IMR-90 (cell line): ENCODE measurements around the gene CDH23. TPM values are rescaled to one million over a fixed set of nuclear protein-coding genes. Genes with fewer than 3 reads are reported as not detected.
A peak's percentile ranks its signal among the peaks of the same experiment; 100 is the strongest.

Source experiments
- ATAC-seq: fragments of 200-7000 bp; cut with Tn5 transposase; 2 replicates; pipeline ENCODE4 v1.9.1; 2020; ENCODE audit warnings: low read depth, mild to moderate bottlenecking, moderate library complexity
- BruUV-seq: library from RNA; stranded (reverse); fragments of 400-500 nt; replicated peaks from 2 replicates; lab custom pipeline; 2021; lab: Mats Ljungman, UMichigan
- CTCF ChIA-PET: fragments of 300-600 bp; formaldehyde crosslinking; extraction: SDS; loops from one replicate; lab custom pipeline; 2021; ENCODE audit warnings: antibody characterized with exemption; lab: Yijun Ruan, JAX
- POLR2A ChIA-PET: fragments of 300-600 bp; sonication (Branson Sonifier 250); formaldehyde crosslinking; loops from one replicate; lab custom pipeline; 2022; ENCODE audit warnings: antibody characterized with exemption; ENCODE audit not compliant: unreplicated experiment; lab: Charles Lee
- DNase-seq: peaks from one replicate; pipeline ENCODE4 v3.0.0; 2013
- H2AFZ ChIP-seq: replicated peaks from 2 replicates; pipeline ENCODE3; 2013; ENCODE audit warnings: low read length, mild to moderate bottlenecking; ENCODE audit not compliant: poor library complexity
- H2AK5ac ChIP-seq: 2 replicates; pipeline ENCODE4 v1.6.1; 2013; ENCODE audit warnings: low read depth, low read length, inconsistent platforms
- H2AK9ac ChIP-seq: replicated peaks from 2 replicates; pipeline ENCODE3; 2013; ENCODE audit warnings: mild to moderate bottlenecking, low read depth, low read length, moderate library complexity; ENCODE audit not compliant: poor library complexity
- H2BK120ac ChIP-seq: 2 replicates; pipeline ENCODE4 v1.6.1; 2013; ENCODE audit warnings: low read depth, low read length, inconsistent platforms
- H2BK15ac ChIP-seq: 3 replicates; pipeline ENCODE4 v1.6.1; 2013; ENCODE audit warnings: low read depth, low read length, inconsistent platforms
- H2BK20ac ChIP-seq: 2 replicates; pipeline ENCODE4 v1.6.1; 2013; ENCODE audit warnings: low read depth, mild to moderate bottlenecking, inconsistent platforms, low read length, moderate library complexity
- H2BK5ac ChIP-seq: 2 replicates; pipeline ENCODE4 v1.6.1; 2013; ENCODE audit warnings: mild to moderate bottlenecking, low read depth, low read length, inconsistent platforms; ENCODE audit not compliant: poor library complexity, severe bottlenecking
- H3K14ac ChIP-seq: replicated peaks from 2 replicates; pipeline ENCODE4 v1.6.1; 2013; ENCODE audit warnings: low read depth, low read length, inconsistent platforms
- H3K18ac ChIP-seq: 2 replicates; pipeline ENCODE4 v1.6.1; 2013; ENCODE audit warnings: low read depth, low read length, control low read depth
- H3K23ac ChIP-seq: 2 replicates; pipeline ENCODE4 v1.6.1; 2013; ENCODE audit warnings: low read depth, low read length, inconsistent platforms
- H3K27ac ChIP-seq: 2 replicates; pipeline ENCODE4 v1.5.1; 2013; ENCODE audit warnings: mild to moderate bottlenecking, control low read depth, low read length; ENCODE audit not compliant: insufficient read depth
- H3K27me3 ChIP-seq: 2 replicates; pipeline ENCODE4 v1.6.1; 2013; ENCODE audit warnings: low read length; ENCODE audit not compliant: control insufficient read depth, insufficient read depth
- H3K36me3 ChIP-seq: 2 replicates; pipeline ENCODE4 v1.6.1; 2013; ENCODE audit warnings: low read length, mixed read lengths; ENCODE audit not compliant: control insufficient read depth, insufficient read depth
- H3K4ac ChIP-seq: 2 replicates; pipeline ENCODE4 v1.6.1; 2013; ENCODE audit warnings: low read depth, low read length, inconsistent platforms
- H3K4me1 ChIP-seq: 2 replicates; pipeline ENCODE4 v1.6.1; 2013; ENCODE audit warnings: low read length, mixed read lengths; ENCODE audit not compliant: control insufficient read depth, insufficient read depth
- H3K4me2 ChIP-seq: 2 replicates; pipeline ENCODE4 v1.6.1; 2013; ENCODE audit warnings: low read depth, mild to moderate bottlenecking, control low read depth, low read length, moderate library complexity
- H3K4me3 ChIP-seq: 2 replicates; pipeline ENCODE4 v1.5.1; 2013; ENCODE audit warnings: low read depth, mild to moderate bottlenecking, control low read depth, low read length, moderate library complexity; ENCODE audit not compliant: insufficient read depth
- H3K56ac ChIP-seq: 2 replicates; pipeline ENCODE4 v1.6.1; 2013; ENCODE audit warnings: low read length, inconsistent platforms; ENCODE audit not compliant: insufficient read depth; ENCODE audit errors: extremely low read depth
- H3K79me1 ChIP-seq, 2 experiments: 2 replicates each; pipeline ENCODE4 v1.6.1; 2013; ENCODE audit warnings: low read length in 2 of 2, inconsistent platforms in 1 of 2, low read depth in 1 of 2
- H3K9ac ChIP-seq: 2 replicates; pipeline ENCODE4 v1.6.1; 2013; ENCODE audit warnings: low read depth, low read length, control low read depth
- H3K9me1 ChIP-seq: 2 replicates; pipeline ENCODE4 v1.6.1; 2013; ENCODE audit warnings: low read length, inconsistent platforms; ENCODE audit not compliant: insufficient read depth
- H3K9me3 ChIP-seq: 2 replicates; pipeline ENCODE4 v1.6.1; 2013; ENCODE audit warnings: low read length; ENCODE audit not compliant: control insufficient read depth, insufficient read depth
- H4K20me1 ChIP-seq: 2 replicates; pipeline ENCODE4 v1.6.1; 2013; ENCODE audit warnings: low read length, inconsistent platforms; ENCODE audit not compliant: insufficient read depth
- H4K5ac ChIP-seq: 2 replicates; pipeline ENCODE4 v1.6.1; 2013; ENCODE audit warnings: mild to moderate bottlenecking, low read depth, low read length, control low read depth
- H4K8ac ChIP-seq, 2 experiments: 2 replicates each; pipeline ENCODE4 v1.6.1; 2013; ENCODE audit warnings: low read depth in 2 of 2, low read length in 2 of 2, control low read depth in 1 of 2, inconsistent platforms in 1 of 2
- H4K91ac ChIP-seq: 2 replicates; pipeline ENCODE4 v1.6.1; 2013; ENCODE audit warnings: low read depth, low read length, inconsistent platforms; ENCODE audit not compliant: insufficient read depth
- CEBPB ChIP-seq: IDR thresholded peaks from 2 replicates; pipeline ENCODE4 v1.6.1; 2012; ENCODE audit warnings: low read depth, low read length, improper control_type of control experiment
- CHD1 ChIP-seq: IDR thresholded peaks from 2 replicates; pipeline ENCODE4 v1.6.1; 2012; ENCODE audit warnings: low read depth, low read length, improper control_type of control experiment
- CTCF ChIP-seq: conservative IDR thresholded peaks from 2 replicates; pipeline ENCODE4 v1.5.1; 2012; ENCODE audit warnings: mild to moderate bottlenecking, low read depth, low read length, improper control_type of control experiment
- ELK1 ChIP-seq: fragments of 150-350 bp; IDR thresholded peaks from 2 replicates; pipeline ENCODE4 v1.6.1; 2016; ENCODE audit warnings: low read depth, mild to moderate bottlenecking, low read length, moderate library complexity, borderline replicate concordance
- FOS ChIP-seq: fragments of 150-350 bp; IDR thresholded peaks from 2 replicates; pipeline ENCODE4 v1.6.1; 2016; ENCODE audit warnings: low read depth, low read length
- MAFK ChIP-seq: IDR thresholded peaks from 2 replicates; pipeline ENCODE4 v1.6.1; 2012; ENCODE audit warnings: low read depth, low read length, improper control_type of control experiment
- MAZ ChIP-seq: IDR thresholded peaks from 2 replicates; pipeline ENCODE4 v1.6.1; 2012; ENCODE audit warnings: low read depth, mild to moderate bottlenecking, low read length, improper control_type of control experiment, moderate library complexity, borderline replicate concordance
- MXI1 ChIP-seq: IDR thresholded peaks from 2 replicates; pipeline ENCODE4 v1.6.1; 2012; ENCODE audit warnings: low read depth, mild to moderate bottlenecking, low read length, moderate library complexity, borderline replicate concordance
- NFE2L2 ChIP-seq: fragments of 150-350 bp; IDR thresholded peaks from 2 replicates; pipeline ENCODE4 v1.6.1; 2016; ENCODE audit warnings: low read depth, mild to moderate bottlenecking, low read length
- POLR2A ChIP-seq: IDR thresholded peaks from 2 replicates; pipeline ENCODE4 v1.6.1; 2012; ENCODE audit warnings: mild to moderate bottlenecking, low read depth, low read length
- RAD21 ChIP-seq: IDR thresholded peaks from 2 replicates; pipeline ENCODE4 v1.6.1; 2012; ENCODE audit warnings: low read length, improper control_type of control experiment
- RCOR1 ChIP-seq: IDR thresholded peaks from 2 replicates; pipeline ENCODE4 v1.6.1; 2012; ENCODE audit warnings: mild to moderate bottlenecking, low read length, improper control_type of control experiment; ENCODE audit not compliant: insufficient replicate concordance
- RFX5 ChIP-seq: IDR thresholded peaks from 2 replicates; pipeline ENCODE4 v1.8.0; 2012; ENCODE audit warnings: low read depth, mild to moderate bottlenecking, low read length, moderate library complexity
- USF2 ChIP-seq: fragments of 150-350 bp; IDR thresholded peaks from 2 replicates; pipeline ENCODE4 v1.6.1; 2017; ENCODE audit warnings: mild to moderate bottlenecking, antibody characterized with exemption, low read length, low read depth
- WGBS, 2 experiments: methylation state at CpG; one replicate each; pipeline versions ENCODE4 v1.1.5 to v1.1.7; 2013; ENCODE audit warnings: missing lambda C conversion rate in 2 of 2; ENCODE audit not compliant: insufficient read length in 1 of 2; ENCODE audit errors: extremely low coverage in 2 of 2; 5-methylcytosine and 5-hydroxymethylcytosine counted together
- dilution Hi-C: fragments of 300-500 bp; cut with HindIII; formaldehyde crosslinking; loops from one replicate; pipeline ENCODE4 v1.14.3; 2018; ENCODE audit warnings: low sequenced_read_pairs; ENCODE audit not compliant: unreplicated experiment
- in situ Hi-C: fragments of 300-500 bp; cut with MboI; formaldehyde crosslinking; loops from 3 replicates; pipeline ENCODE4 v1.14.3; 2019; ENCODE audit warnings: low sequenced_read_pairs, inconsistent platforms, mixed read lengths
- intact Hi-C: fragments of 100-400 bp; cut with micrococcal nuclease; formaldehyde crosslinking; loops from 2 replicates; pipeline ENCODE4 v1.10.0; 2022
- polyA plus RNA-seq, 3 experiments: library from polyadenylated mRNA; depleted of rRNA; stranded (reverse); fragments of >200 nt; gene quantifications; 2 replicates each; pipeline ENCODE4 v1.2.3, GENCODE V29; 2012; ENCODE audit warnings: low replicate concordance in 1 of 3
- total RNA-seq: library from RNA; depleted of rRNA; stranded (reverse); fragments of >200 nt; gene quantifications from 2 replicates; pipeline ENCODE4 v1.2.3, GENCODE V29; 2012

Gene CDH23
- total and polyA plus RNA-seq, 2 of the 4 experiments (the other 2 are of a cell fraction) = under 0.01 to 0.03 TPM

GRCh38 chr10:71365366-71365765 is 31.4 kb upstream of the CDH23 start:
- no peak overlapping the region for H2AK5ac ChIP-seq
- H4K5ac ChIP-seq = no peak overlapping the region
- no peak overlapping the region for H2AK9ac ChIP-seq
- H3K27me3 ChIP-seq = peaks cover 10% of the 10 kb centered on the region
- DNase-seq = no peak
- H3K4me2 ChIP-seq = no peak overlapping the region
- H3K4ac ChIP-seq = no peak overlapping the region
- WGBS, 2 experiments = 87% methylated on average over 3 of the region's 6 CpGs; no CpG with 5 or more reads in 1 of the 2 experiments
- TF ChIP-seq CTCF (no peak), FOS (no peak), RCOR1 (no peak), CEBPB (no peak), CHD1 (no peak), MAFK (no peak), ELK1 (no peak), POLR2A (no peak), USF2 (no peak), MXI1 (no peak), RFX5 (no peak), MAZ (no peak), NFE2L2 (no peak), RAD21 (no peak)
- no peak overlapping the region for H2BK15ac ChIP-seq
- H3K4me1 ChIP-seq = peaks cover 2% of the 10 kb centered on the region
- intact Hi-C loops (no loop called here), dilution Hi-C loops (no loop called here), in situ Hi-C loops (no loop called here)
- no peaks in the 10 kb centered on the region for H3K9me3 ChIP-seq
- H2AFZ ChIP-seq = peak overlapping the region; percentile 32
- no peak overlapping the region for H3K23ac ChIP-seq
- H3K9me1 ChIP-seq = no peaks in the 10 kb centered on the region
- H3K27ac ChIP-seq = no peak overlapping the region
- no peak for ATAC-seq
- H3K56ac ChIP-seq = no peak overlapping the region
- H3K14ac ChIP-seq = no peak overlapping the region
- CTCF ChIA-PET = no interaction called here
- no TSS peak for BruUV-seq
- H4K20me1 ChIP-seq = no peaks in the 10 kb centered on the region
- H3K79me1 ChIP-seq = no peaks in the 10 kb centered on the region
- POLR2A ChIA-PET = no interaction called here
- H3K4me3 ChIP-seq = no peak overlapping the region
- no peak overlapping the region for H4K91ac ChIP-seq
- H3K18ac ChIP-seq = no peak overlapping the region
- H2BK20ac ChIP-seq = no peak overlapping the region
- no peaks in the 10 kb centered on the region for H3K36me3 ChIP-seq
- no peak overlapping the region for H2BK120ac ChIP-seq
- H4K8ac ChIP-seq = no peak overlapping the region
- no peak overlapping the region for H2BK5ac ChIP-seq
- no peak overlapping the region for H3K9ac ChIP-seq
